ENCODE results near the gene OR12D2. TPM values are rescaled to one million over a fixed set of nuclear protein-coding genes. Genes with fewer than 3 reads are reported as not detected.
"Not testable (repeated sequence)": the region's sequence is repeated elsewhere in the genome, so short reads cannot be mapped to it uniquely, and the experiment has no call there.

The OR12D2 gene
- total and polyA plus RNA-seq, 2 donors (not counting 1 experiment from before 2014, with no cell fraction given): not detected

DNA sequence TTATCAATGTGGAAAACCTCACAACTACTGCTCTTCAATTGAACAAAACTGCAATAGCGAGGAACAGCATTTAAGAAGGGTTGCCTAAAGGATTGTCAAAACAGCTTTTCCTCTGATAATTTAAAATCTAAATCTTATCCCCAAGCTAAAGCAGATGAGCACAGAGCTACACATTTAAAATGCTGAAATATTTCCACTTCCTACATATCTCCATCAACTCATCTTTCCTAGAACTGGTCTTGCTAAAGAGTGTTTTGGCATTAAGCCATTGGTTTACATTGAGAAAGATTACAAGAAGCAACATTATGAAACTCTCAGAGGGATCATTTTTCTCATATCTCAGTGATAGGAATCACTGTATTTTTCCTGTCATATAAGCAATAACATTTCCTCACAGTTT lies 47.3 kb downstream of the OR12D2 start:
- no peaks in the 10 kb centered on the region for H4K20me1 ChIP-seq (ENCODE audit: control insufficient read depth, extremely low read depth, insufficient read depth, low read length)
- no peak overlapping the region for H2AFZ ChIP-seq (ENCODE audit: low read length)
- H3K27ac ChIP-seq (ENCODE audit: insufficient read depth, low read length): no peak overlapping the region
- DNase-seq (ENCODE audit: low read depth in 2 of 2): no peak
- no peak overlapping the region for H3K4me3 ChIP-seq (replicated peaks in 1 of 4; ENCODE audit: control extremely low read depth in 1 of 4, insufficient read depth in 1 of 4, low read depth in 3 of 4, low read length in 4 of 4)
- no peaks in the 10 kb centered on the region for H3K36me3 ChIP-seq (ENCODE audit: control insufficient read depth, insufficient read depth, low read length)
- no peaks in the 10 kb centered on the region for H3K79me2 ChIP-seq (ENCODE audit: control insufficient read depth, insufficient read depth, low read length)
- no peaks in the 10 kb centered on the region for H3K27me3 ChIP-seq (ENCODE audit: control insufficient read depth, insufficient read depth, low read length)
- no peaks in the 10 kb centered on the region for H3K4me1 ChIP-seq (ENCODE audit: control insufficient read depth, extremely low read depth, insufficient read depth, low read length)
- no peaks in the 10 kb centered on the region for H3K9me3 ChIP-seq (ENCODE audit: control insufficient read depth, insufficient read depth, low read depth, low read length)
- TF ChIP-seq, protein P1, sequence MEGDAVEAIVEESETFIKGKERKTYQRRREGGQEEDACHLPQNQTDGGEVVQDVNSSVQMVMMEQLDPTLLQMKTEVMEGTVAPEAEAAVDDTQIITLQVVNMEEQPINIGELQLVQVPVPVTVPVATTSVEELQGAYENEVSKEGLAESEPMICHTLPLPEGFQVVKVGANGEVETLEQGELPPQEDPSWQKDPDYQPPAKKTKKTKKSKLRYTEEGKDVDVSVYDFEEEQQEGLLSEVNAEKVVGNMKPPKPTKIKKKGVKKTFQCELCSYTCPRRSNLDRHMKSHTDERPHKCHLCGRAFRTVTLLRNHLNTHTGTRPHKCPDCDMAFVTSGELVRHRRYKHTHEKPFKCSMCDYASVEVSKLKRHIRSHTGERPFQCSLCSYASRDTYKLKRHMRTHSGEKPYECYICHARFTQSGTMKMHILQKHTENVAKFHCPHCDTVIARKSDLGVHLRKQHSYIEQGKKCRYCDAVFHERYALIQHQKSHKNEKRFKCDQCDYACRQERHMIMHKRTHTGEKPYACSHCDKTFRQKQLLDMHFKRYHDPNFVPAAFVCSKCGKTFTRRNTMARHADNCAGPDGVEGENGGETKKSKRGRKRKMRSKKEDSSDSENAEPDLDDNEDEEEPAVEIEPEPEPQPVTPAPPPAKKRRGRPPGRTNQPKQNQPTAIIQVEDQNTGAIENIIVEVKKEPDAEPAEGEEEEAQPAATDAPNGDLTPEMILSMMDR (conservative IDR thresholded peaks at IDR 0.05 in 1 of 2, IDR thresholded peaks at IDR 0.05 in 1 of 2; ENCODE audit: low read depth in 1 of 2, low read length in 2 of 2): no peak
- no peak for TF ChIP-seq EZH2 (IDR thresholded peaks at IDR 0.05; ENCODE audit: low read length, missing control alignments)
- no peak overlapping the region for H3K9ac ChIP-seq (ENCODE audit: insufficient read depth, low read length)
- H3K4me2 ChIP-seq (ENCODE audit: extremely low read depth, insufficient read depth, low read length): no peak overlapping the region

DNA sequence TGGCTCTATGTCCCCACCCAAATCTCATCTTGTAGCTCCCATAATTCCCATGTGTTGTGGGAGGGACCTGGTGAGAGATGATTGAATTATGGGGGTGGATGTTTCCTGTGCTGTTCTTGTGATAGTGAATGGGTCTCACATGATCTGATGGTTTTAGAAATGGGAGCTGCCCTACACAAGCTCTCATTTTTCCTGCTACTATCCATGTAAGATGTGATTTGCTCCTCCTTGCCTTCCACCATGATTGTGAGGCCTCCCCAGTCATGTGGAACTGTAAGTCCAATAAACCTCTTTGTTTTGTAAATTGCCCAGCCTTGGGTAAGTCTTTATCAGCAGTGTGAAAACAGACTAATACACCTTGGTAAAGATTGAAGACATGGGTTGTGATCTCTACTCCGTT lies 48.6 kb downstream of the OR12D2 start:
- not testable (repeated sequence) for H3K36me3 ChIP-seq (ENCODE audit: control insufficient read depth, insufficient read depth, low read length); H3K4me3 ChIP-seq (replicated peaks in 1 of 4; ENCODE audit: control extremely low read depth in 1 of 4, insufficient read depth in 1 of 4, low read depth in 3 of 4, low read length in 4 of 4); H3K27me3 ChIP-seq (ENCODE audit: control insufficient read depth, insufficient read depth, low read length); H3K9ac ChIP-seq (ENCODE audit: insufficient read depth, low read length); H3K9me3 ChIP-seq (ENCODE audit: control insufficient read depth, insufficient read depth, low read depth, low read length); H2AFZ ChIP-seq (ENCODE audit: low read length); DNase-seq (ENCODE audit: low read depth in 2 of 2); H3K79me2 ChIP-seq (ENCODE audit: control insufficient read depth, insufficient read depth, low read length); H3K4me2 ChIP-seq (ENCODE audit: extremely low read depth, insufficient read depth, low read length); H3K4me1 ChIP-seq (ENCODE audit: control insufficient read depth, extremely low read depth, insufficient read depth, low read length); H3K27ac ChIP-seq (ENCODE audit: insufficient read depth, low read length); H4K20me1 ChIP-seq (ENCODE audit: control insufficient read depth, extremely low read depth, insufficient read depth, low read length)

Other genes with a start within 250 kb of the OR12D2 start
- not detected in 2 replicates for gene OR2J2, start 224.7 kb upstream of the OR12D2 start, total RNA-seq
- gene OR2J2, start 224.7 kb upstream of the OR12D2 start, polyA plus RNA-seq: not detected in 2 replicates
- not detected in 2 replicates for gene OR14J1, start 93.9 kb upstream of the OR12D2 start, total RNA-seq
- gene OR14J1, start 93.9 kb upstream of the OR12D2 start, polyA plus RNA-seq: not detected in 2 replicates
- not detected in 2 replicates for gene OR5V1, start 26.8 kb upstream of the OR12D2 start, total RNA-seq
- gene OR5V1, start 26.8 kb upstream of the OR12D2 start, polyA plus RNA-seq: not detected in 2 replicates
- gene OR12D3, start 20.3 kb upstream of the OR12D2 start, total RNA-seq: not detected in 2 replicates
- gene OR12D3, start 20.3 kb upstream of the OR12D2 start, polyA plus RNA-seq: not detected in 2 replicates
- gene OR12D1, start 19.3 kb downstream of the OR12D2 start, total RNA-seq: not detected in 2 replicates
- not detected in 2 replicates for gene OR12D1, start 19.3 kb downstream of the OR12D2 start, polyA plus RNA-seq
- gene OR10C1, start 43.7 kb downstream of the OR12D2 start, total RNA-seq: not detected in 2 replicates
- not detected in 2 replicates for gene OR10C1, start 43.7 kb downstream of the OR12D2 start, polyA plus RNA-seq
- gene OR11A1, start 61.4 kb downstream of the OR12D2 start, total RNA-seq: not detected in 2 replicates
- not detected in 2 replicates for gene OR11A1, start 61.4 kb downstream of the OR12D2 start, polyA plus RNA-seq
- gene OR2H1, start 61.5 kb downstream of the OR12D2 start, total RNA-seq: not detected in 2 replicates
- not detected in 2 replicates for gene OR2H1, start 61.5 kb downstream of the OR12D2 start, polyA plus RNA-seq
- not detected in 2 replicates for gene MAS1L, start 92.3 kb downstream of the OR12D2 start, total RNA-seq
- not detected in 2 replicates for gene MAS1L, start 92.3 kb downstream of the OR12D2 start, polyA plus RNA-seq
- not detected in 2 replicates for gene UBD, start 164.1 kb downstream of the OR12D2 start, total RNA-seq
- 0.06 TPM in 1 of 2 replicates, not detected in the other for gene UBD, start 164.1 kb downstream of the OR12D2 start, polyA plus RNA-seq
- gene OR2H2, start 189.5 kb downstream of the OR12D2 start, total RNA-seq: not detected in 2 replicates
- not detected in 2 replicates for gene OR2H2, start 189.5 kb downstream of the OR12D2 start, polyA plus RNA-seq
- gene GABBR1, start 237.6 kb downstream of the OR12D2 start, total RNA-seq: 10.5 and 13.4 TPM in 2 replicates
- gene GABBR1, start 237.6 kb downstream of the OR12D2 start, polyA plus RNA-seq: 8.7 and 10.9 TPM in 2 replicates